Activated CD8-positive, alpha-beta T cell treated with anti-CD3 and anti-CD28 coated beads for 36 hours (primary cell): ENCODE results near the gene TBL3. TPM values are rescaled to one million over a fixed set of nuclear protein-coding genes. Genes with fewer than 3 reads are reported as not detected.

Experiments
- total RNA-seq, 2 experiments: library from RNA; stranded (reverse); gene quantifications; one replicate each; pipeline ENCODE4 v1.2.3, GENCODE V29; 2021

The TBL3 gene
- total RNA-seq, 2 experiments from 2014 or later, result 54.4 to 56.0 TPM

Other genes starting within 250 kb of the TBL3 start
- 10 to 100 TPM; 37.8 to 39.6 TPM for gene NME3, start 200.5 kb upstream of the TBL3 start, total RNA-seq
- 10 to 100 TPM; 15.5 to 15.6 TPM for gene EME2, start 199.2 kb upstream of the TBL3 start, total RNA-seq
- 100 to 1,000 TPM; 175 to 193 TPM for gene MRPS34, start 198.9 kb upstream of the TBL3 start, total RNA-seq
- gene SPSB3, start 189.5 kb upstream of the TBL3 start, total RNA-seq, result 10 to 100 TPM; 14.4 to 15.2 TPM
- gene NUBP2, start 189.1 kb upstream of the TBL3 start, total RNA-seq, result 10 to 100 TPM; 43.5 to 45.0 TPM
- not detected for gene IGFALS, start 178.3 kb upstream of the TBL3 start, total RNA-seq
- gene HAGH, start 145.2 kb upstream of the TBL3 start, total RNA-seq, result 10 to 100 TPM; 32.0 to 35.7 TPM
- 10 to 100 TPM; 14.2 to 17.8 TPM for gene FAHD1, start 144.8 kb upstream of the TBL3 start, total RNA-seq
- gene MEIOB, start 99.9 kb upstream of the TBL3 start, total RNA-seq, result under 1 TPM; 0.34 to 0.40 TPM
- not detected for gene HS3ST6, start 53.6 kb upstream of the TBL3 start, total RNA-seq
- gene MSRB1, start 28.9 kb upstream of the TBL3 start, total RNA-seq, result 10 to 100 TPM; 15.5 to 18.1 TPM
- not detected for gene RPL3L, start 17.4 kb upstream of the TBL3 start, total RNA-seq
- gene NDUFB10, start 12.5 kb upstream of the TBL3 start, total RNA-seq, result 100 to 1,000 TPM; 126 to 129 TPM
- 1,000 to 10,000 TPM; 5,572 to 5,598 TPM for gene RPS2, start 7.2 kb upstream of the TBL3 start, total RNA-seq
- not detected for gene RNF151, start 5.2 kb upstream of the TBL3 start, total RNA-seq
- gene NOXO1, start 9.4 kb downstream of the TBL3 start, total RNA-seq, result under 1 TPM in 1 of 2 experiments, not detected in 1; 0.31 TPM
- gene GFER, start 12.1 kb downstream of the TBL3 start, total RNA-seq, result 10 to 100 TPM; 33.5 to 33.9 TPM
- gene SYNGR3, start 17.9 kb downstream of the TBL3 start, total RNA-seq, result 1 to 10 TPM; 5.4 to 7.2 TPM
- 10 to 100 TPM; 85.5 to 90.3 TPM for gene ZNF598, start 37.8 kb downstream of the TBL3 start, total RNA-seq
- 10 to 100 TPM; 24.3 to 28.3 TPM for gene NPW, start 47.7 kb downstream of the TBL3 start, total RNA-seq
- 1 to 10 TPM; 2.8 to 3.0 TPM for gene NHERF2, start 54.8 kb downstream of the TBL3 start, total RNA-seq
- 10 to 100 TPM; 28.2 to 29.8 TPM for gene NTHL1, start 75.8 kb downstream of the TBL3 start, total RNA-seq
- 10 to 100 TPM; 54.4 to 57.3 TPM for gene TSC2, start 75.9 kb downstream of the TBL3 start, total RNA-seq
- 10 to 100 TPM; 74.7 to 85.1 TPM for gene PKD1, start 163.8 kb downstream of the TBL3 start, total RNA-seq
- gene RAB26, start 176.6 kb downstream of the TBL3 start, total RNA-seq, result under 1 TPM; 0.34 to 0.49 TPM
- gene TRAF7, start 183.7 kb downstream of the TBL3 start, total RNA-seq, result 10 to 100 TPM; 74.8 to 80.2 TPM
- 1 to 10 TPM; 4.4 to 7.2 TPM for gene CASKIN1, start 224.6 kb downstream of the TBL3 start, total RNA-seq
- gene MLST8, start 233.4 kb downstream of the TBL3 start, total RNA-seq, result 10 to 100 TPM; 70.0 to 70.7 TPM
- gene BRICD5, start 238.8 kb downstream of the TBL3 start, total RNA-seq, result 1 to 10 TPM; 6.6 to 6.9 TPM
- gene PGP, start 242.8 kb downstream of the TBL3 start, total RNA-seq, result 10 to 100 TPM; 19.8 to 20.1 TPM